UCSD-AML1 (cell line): ENCODE results near the gene HYLS1.
"Not testable (repeated sequence)": the region's sequence is repeated elsewhere in the genome, so short reads cannot be mapped to it uniquely, and the experiment has no call there.

Source experiments
- DNase-seq: peaks from one replicate; lab custom pipeline; 2025; ENCODE audit not compliant: unreplicated experiment; lab: John Stamatoyannopoulos, UW

The HYLS1 gene

DNA sequence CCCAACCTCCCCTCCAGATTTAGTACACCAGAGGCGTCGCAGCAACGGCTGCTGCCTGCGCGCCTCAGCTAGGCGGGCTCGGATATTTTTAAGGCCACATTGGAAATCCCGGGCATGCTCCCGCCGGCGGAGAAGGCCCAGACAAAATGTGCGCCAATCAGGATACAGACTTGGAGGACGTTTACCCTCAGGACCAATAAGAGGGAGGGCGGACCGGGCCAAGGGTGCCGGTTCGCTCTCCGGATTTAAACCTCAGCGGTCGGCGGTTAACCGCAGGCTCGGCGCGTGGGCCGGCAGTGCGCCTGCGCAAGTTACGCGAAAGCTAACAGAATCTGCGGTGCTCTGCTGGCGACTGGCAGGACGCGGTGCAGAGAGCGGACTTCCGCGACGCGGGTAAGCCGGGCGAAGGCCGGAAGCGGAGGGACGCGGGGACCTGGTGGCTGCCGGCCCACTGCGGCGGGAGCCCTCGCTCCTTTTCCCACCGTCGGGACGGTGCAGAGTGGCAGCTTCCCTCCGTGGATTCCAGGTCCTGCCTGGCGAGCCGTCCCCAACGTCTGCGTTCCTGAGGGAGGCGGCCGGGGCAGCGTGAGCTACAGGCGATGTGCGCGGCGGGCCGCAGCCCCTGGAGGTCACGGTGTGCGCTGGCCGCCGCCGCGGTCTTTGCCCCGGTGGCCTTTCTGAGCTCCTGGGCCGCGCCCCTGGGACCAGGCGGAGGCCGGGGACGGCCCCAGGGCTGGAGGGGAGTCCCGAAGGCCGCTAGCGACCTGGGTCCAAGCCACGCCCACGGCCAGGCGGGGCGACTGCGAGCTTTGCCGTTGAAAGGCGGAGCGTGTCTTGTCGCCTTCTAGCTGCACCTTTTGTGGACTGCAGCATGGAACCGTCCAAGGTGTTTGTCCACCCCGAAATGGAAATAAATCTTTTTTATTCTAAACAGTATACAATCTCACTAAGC lies at the start of gene HYLS1:
Gene HYLS1 (plus strand): TSS at position 296 of the 952 bp plus-strand sequence. CDS start 11,701 bp downstream, outside the sequence.
- DNase-seq, result peak; percentile 90

GRCh38 chr11:125842321-125842948 lies 45.0 kb upstream of the HYLS1 start:
- DNase-seq, result no peak

DNA sequence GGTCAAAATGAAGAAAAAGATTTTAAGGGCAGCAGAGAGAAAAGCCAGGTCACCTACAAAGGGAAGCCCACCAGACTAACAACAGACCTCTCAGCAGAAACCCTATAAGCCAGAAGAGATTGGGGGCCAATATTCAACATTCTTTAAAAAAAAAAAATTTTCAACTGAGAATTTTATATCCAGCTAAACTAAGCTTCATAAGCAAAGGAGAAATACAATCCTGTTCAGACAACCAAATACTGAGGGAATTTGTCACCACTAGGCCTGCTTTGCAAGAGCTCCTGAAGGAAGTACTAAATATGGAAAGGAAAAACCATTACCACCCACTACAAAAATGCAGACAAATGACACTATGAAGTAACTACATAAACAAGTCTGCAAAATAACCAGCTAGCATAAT lies 41.3 kb upstream of the HYLS1 start:
- DNase-seq, result no peak

- DNase-seq, result not testable (repeated sequence)
Measured at GRCh38 chr11:125857670-125858069, 29.8 kb upstream of the HYLS1 start.

GRCh38 chr11:125862786-125863185 lies 24.7 kb upstream of the HYLS1 start:
- not testable (repeated sequence) for DNase-seq

- DNase-seq, result not testable (repeated sequence)
Measured at GRCh38 chr11:125865354-125865753, 22.1 kb upstream of the HYLS1 start.

DNA sequence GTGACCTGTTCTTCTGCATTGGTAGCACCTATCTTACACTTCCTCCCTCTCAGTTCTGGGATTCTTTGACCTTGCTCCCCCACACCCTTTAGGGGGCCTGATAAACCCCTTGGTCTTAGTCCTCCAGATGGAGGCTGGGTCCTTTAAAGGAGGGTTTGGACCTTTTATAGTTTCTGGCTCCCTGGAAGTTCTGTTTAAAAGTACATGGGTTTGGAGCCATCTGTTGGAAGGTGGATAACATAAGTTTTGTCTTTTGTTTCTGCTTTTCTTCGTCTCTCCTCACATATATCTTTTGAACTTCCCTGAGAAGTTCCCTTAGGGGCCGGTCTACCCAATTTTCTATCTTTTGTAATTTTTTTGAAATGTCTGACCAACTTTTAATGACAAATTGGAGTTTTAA lies 17.9 kb upstream of the HYLS1 start:
- DNase-seq, result no peak

- peak; percentile 42 for DNase-seq
Measured at GRCh38 chr11:125871391-125872137, 15.9 kb upstream of the HYLS1 start.

GRCh38 chr11:125872138-125872491 lies 15.4 kb upstream of the HYLS1 start:
- DNase-seq, result no peak

GRCh38 chr11:125873881-125874555 lies 13.4 kb upstream of the HYLS1 start:
- no peak for DNase-seq

GRCh38 chr11:125874556-125875124 lies 12.8 kb upstream of the HYLS1 start:
- DNase-seq, result peak; percentile 31

DNA sequence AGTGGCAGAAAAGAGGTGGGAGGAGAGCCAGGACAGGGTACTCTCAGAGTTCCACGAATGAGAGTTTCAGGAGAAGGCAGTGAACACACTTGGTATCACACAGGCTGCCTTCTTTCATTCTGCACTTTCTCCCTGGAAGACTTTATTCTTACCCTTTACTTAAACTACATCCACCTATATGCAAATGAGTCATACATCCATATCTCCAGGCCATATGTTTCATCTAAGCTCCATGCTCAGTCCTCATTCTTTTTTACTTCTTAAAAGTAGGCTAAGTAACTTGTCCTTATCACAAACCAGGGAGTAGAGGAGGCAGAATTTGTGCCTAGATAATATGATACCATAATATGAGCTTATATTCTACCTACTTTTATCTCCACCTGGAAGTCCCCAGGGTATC lies 6.2 kb upstream of the HYLS1 start:
- DNase-seq, result no peak

DNA sequence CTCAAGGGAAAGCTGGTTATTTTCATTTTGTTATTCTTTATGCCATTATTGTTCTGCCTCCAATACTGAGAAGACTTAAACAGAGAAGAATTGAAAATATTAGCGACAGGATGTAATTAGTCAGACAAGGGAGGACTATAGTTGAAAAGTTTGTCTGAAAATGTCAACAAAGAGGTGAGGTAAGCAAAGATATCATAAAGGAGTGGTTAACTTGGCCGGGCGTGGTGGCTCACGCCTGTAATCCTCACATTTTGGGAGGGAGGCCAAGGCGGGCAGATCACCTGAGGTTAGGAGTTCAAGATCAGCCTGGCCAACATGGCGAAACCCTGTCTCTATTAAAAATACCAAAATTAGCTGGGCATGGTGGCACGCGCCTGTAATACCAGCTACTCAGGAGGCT lies 4.1 kb upstream of the HYLS1 start:
- DNase-seq, result no peak

- no peak for DNase-seq
Measured at GRCh38 chr11:125886997-125887372, 483 bp upstream of the HYLS1 start.

DNA sequence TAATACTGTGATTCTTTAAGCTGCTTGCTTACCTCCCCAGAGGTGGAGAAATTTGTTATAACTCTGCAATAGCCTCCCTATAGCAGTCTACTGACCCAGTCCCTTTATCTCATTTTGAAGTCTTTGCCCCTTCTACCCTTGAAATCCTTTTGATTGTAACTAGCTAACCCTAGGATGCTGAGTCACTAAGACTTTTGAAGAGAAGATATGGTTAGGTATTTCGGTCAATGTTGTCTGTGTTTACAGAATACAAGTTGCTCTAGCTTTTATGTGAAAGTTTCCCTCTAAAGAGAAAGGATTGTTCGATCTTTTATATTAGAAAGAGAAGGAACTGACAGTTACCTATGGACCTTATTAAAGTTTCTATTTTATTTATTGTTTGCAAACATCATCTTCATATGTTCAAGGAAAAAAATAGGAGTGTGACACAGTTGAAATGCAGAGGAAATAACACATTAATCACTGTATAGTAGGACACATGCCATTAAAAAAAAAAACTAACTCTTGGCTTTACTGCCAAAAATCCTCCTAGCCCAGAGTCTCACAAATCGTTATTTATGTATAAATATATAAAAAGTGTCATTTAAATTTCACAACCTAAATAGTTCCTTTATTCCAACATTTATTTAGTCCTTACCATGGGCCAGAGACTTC lies 3.1 kb downstream of the HYLS1 start:
- no peak for DNase-seq

DNA sequence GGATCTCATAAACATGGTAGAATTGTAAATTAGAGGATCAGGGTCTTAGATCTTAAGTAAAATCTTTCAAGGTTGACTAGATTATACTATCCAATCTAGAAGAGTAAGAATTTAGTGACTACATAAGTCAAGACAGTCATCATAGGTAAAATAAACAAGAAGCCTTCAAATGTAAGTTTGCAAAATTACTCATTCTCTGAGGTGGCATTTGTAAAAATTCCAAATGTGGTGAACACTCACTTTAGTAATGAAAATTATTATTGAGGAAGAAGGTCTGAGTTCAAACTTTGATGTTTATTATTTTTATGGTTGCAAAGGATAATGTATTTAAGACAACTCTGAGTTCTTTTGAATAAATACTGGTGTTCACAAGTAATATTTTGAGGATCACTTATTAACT lies 4.6 kb downstream of the HYLS1 start:
- no peak for DNase-seq

GRCh38 chr11:125892994-125893393 lies 5.5 kb downstream of the HYLS1 start:
- DNase-seq, result no peak

- no peak for DNase-seq
Measured at GRCh38 chr11:125901872-125902271, 14.4 kb downstream of the HYLS1 start.

- no peak for DNase-seq
Measured at GRCh38 chr11:125902277-125902926, 14.9 kb downstream of the HYLS1 start.
